AG08396 (cell line): ENCODE measurements around the gene IFT81.
"Not testable (repeated sequence)": the region's sequence is repeated elsewhere in the genome, so short reads cannot be mapped to it uniquely, and the experiment has no call there.

Experiments used
- DNase-seq: peaks from one replicate; pipeline ENCODE4 v3.0.0; 2012; ENCODE audit warnings: low spot score, mixed read lengths

The IFT81 gene

GRCh38 chr12:110203546-110203945 lies 79.4 kb downstream of the IFT81 start:
- DNase-seq = no peak

- DNase-seq = no peak
These were observed 81.8 kb downstream of the IFT81 start for GRCh38 chr12:110205931-110206330.

- DNase-seq = peak; percentile 41
These were observed 87.7 kb downstream of the IFT81 start for GRCh38 chr12:110211639-110212536.

DNA sequence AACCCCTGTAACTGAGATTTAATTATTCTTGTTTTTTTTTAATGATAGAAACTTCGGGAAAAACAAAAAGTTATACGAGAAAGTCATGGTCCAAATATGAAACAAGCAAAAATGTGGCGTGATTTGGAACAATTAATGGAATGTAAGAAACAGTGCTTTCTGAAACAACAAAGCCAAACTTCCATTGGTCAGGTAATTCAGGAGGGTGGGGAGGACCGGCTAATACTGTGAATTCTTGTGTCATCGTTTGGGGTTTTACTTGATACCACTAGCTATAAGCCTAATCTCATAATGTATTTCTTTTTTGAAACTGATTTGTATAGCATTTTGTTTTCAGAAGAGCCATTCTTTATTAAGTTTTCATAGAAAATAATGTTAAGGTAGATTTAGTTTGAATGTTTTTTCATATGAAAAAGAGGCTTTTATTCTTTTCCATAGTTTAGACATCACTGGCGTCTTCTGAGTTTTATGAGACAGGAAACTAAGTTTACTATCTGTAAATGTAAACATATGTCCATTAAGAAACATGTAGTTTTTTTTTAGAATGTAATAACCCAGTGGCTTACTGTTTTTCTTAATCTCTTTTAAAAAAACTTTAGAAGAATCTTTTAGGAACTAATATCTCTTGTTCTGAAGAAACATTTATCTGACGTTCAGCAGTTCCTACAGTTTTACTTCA lies 94.0 kb downstream of the IFT81 start:
- DNase-seq = no peak

GRCh38 chr12:110222027-110222426 lies 97.9 kb downstream of the IFT81 start:
- no peak for DNase-seq

- DNase-seq = no peak
These were observed 98.3 kb downstream of the IFT81 start for GRCh38 chr12:110222433-110222832.

GRCh38 chr12:110223777-110224378 lies 99.7 kb downstream of the IFT81 start:
- no peak for DNase-seq

DNA sequence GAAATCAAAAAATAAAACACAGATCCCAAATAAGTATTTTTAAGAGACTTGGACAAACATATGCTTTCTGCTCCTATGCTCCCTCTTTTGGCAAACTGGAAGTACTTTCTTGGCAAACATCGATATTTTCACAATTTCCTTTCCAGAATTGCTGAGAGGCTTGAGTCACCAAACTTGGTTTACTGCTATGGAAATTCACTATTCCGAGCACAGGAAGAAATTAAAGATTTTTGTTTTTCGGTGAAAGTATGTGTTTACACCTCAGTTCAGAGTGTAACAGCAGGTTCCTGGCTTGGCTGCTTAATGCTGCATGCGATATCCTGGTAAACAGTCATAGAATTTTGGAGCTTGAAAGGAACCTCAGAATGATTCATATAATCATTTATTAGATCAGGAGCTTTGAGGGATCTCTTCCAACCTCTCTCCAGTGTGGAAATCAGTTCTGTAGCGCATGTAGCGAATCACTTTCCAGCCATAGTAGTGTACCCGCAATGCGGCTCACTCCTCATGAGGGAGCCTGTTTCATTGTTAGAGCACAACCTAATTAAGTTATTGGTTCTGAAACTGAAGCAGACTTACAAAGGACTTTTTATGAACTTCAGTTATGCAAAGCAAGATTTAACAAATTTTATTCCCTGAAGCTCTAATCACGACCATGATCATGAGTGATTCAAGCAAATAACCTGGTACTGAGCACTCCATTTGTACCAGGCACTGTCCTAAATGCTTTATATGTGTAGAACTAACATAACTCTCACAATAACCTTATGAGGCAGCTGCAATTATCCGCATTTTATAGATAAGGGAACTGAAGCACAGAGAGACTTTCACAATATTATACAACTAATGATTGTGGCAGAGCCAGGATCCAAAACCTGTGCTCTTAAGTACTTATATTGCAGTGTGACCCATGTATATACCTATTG lies 100.5 kb downstream of the IFT81 start:
- DNase-seq = peak; percentile 53

DNA sequence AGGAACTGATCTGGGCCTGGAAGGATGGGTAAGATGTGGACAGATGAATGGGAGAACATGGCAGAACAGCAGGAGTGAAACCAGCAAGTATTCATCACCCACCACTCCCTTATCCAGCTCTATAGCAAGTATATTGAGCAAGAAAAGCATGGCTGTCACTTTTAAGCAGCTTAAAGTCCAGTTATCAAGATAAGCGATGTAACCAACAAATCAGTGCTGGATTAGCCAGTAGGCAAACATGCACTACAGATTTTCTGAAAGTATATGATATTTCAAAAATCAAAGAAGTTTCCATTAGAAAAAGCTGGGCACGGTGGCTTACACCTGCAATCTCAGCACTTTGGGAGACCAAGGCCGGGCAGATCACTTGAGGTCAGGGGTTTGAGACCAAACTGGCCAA lies 103.0 kb downstream of the IFT81 start:
- DNase-seq = no peak

GRCh38 chr12:110228348-110228747 lies 104.2 kb downstream of the IFT81 start:
- DNase-seq = not testable (repeated sequence)

DNA sequence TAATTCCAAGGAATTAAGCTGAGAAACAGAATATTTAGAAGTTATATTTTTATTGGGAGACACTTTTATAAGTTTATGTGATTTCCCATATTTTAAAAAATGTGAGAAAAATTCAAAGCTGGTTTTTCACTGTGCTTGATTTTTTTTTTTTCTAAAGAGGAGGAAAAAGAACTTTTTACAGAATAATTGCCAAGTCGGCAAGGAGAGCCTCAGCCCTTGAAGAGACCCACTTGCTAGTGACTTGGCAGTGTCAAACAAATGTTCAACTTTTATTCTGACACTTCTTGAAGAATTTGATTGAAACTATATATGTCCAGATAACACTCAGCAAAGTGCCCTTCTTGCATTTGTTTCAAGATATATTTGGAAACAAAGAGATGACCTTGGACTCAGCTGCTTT lies 104.6 kb downstream of the IFT81 start:
- no peak for DNase-seq

GRCh38 chr12:110229409-110229808 lies 105.3 kb downstream of the IFT81 start:
- DNase-seq = no peak

DNA sequence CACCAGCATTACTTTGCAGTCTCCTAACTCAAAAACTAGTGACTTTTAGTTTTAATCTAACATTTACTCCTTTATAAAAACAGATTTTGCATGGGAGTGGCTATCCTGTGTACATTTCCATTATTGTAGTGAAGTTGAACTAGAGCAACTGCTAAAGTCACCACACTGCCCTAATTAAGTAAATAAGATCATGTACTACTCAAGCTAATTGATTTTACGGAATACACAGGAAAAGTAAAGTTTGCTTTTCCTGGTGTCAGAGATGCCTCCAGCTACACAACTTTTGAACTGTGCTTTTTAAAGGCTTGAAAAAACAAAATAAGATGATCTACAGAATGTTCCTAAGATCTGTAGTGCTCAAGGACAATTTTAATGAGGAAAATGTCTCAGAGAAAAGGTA lies 106.5 kb downstream of the IFT81 start:
- DNase-seq = no peak

- no peak for DNase-seq
These were observed 109.2 kb downstream of the IFT81 start for GRCh38 chr12:110233212-110233903.

DNA sequence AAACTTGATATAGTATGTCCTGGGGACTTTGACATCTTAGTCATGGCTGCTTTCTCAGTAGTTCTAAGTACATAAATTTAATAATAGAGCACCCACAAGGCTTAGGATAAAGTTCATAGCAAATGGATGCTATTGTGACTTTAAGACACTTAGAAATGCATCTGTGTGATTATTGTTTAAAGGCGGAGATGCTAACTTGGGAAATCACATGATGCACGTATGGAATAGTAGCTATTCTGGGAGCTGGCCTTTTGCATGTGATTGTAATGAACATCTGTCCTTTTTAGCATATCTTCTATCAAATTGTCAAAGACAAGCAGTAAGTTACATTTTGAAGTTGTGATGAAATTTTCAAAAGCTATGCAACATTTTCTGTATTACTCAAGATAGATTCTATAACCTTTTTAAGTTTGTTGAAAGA lies 110.2 kb downstream of the IFT81 start:
- no peak for DNase-seq

GRCh38 chr12:110234755-110235154 lies 110.6 kb downstream of the IFT81 start:
- no peak for DNase-seq

GRCh38 chr12:110235383-110235782 lies 111.2 kb downstream of the IFT81 start:
- DNase-seq = no peak

GRCh38 chr12:110243227-110243626 lies 119.1 kb downstream of the IFT81 start:
- no peak for DNase-seq

DNA sequence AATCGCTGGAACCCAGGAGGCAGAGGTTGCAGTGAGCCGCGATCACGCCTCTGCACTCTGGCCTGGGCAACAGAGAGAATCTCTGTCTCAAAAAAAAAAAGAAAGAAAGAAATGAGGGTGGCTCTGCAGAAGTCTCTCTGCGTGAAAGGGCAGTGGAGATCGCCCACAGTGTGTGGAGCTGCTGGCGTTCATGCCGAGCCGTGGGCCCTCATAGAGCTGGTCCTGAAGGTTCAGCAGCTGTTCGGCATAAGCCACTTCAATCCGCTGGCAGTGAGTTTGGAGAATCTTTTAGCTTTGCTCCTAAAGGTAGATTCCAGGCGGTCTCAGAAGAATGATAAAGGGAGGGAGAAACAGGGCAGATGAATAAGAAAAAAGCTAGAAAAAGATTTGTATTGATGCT lies 120.2 kb downstream of the IFT81 start:
- no peak for DNase-seq

- DNase-seq = no peak
These were observed 120.7 kb downstream of the IFT81 start for GRCh38 chr12:110244829-110245228.

- no peak for DNase-seq
These were observed 121.2 kb downstream of the IFT81 start for GRCh38 chr12:110245369-110245772.
